IPS DF 4.7 (cell line): ENCODE measurements around the gene ADD2.

Experiments
- DNase-seq: peaks from one replicate; pipeline ENCODE4 v3.0.0-alpha.2; 2013; ENCODE audit warnings: low spot score; ENCODE audit errors: extremely low read depth

ADD2 gene

GRCh38 chr2:70703900-70704549 lies 64.0 kb downstream of the ADD2 start:
- DNase-seq, result no peak

GRCh38 chr2:70702711-70703395 lies 65.1 kb downstream of the ADD2 start:
- no peak for DNase-seq

- no peak for DNase-seq
These were observed 69.2 kb downstream of the ADD2 start for GRCh38 chr2:70698847-70699246.

- DNase-seq, result no peak
These were observed 70.2 kb downstream of the ADD2 start for GRCh38 chr2:70697603-70698383.

- DNase-seq, result no peak
These were observed 71.9 kb downstream of the ADD2 start for GRCh38 chr2:70696142-70696541.

GRCh38 chr2:70692256-70692655 lies 75.7 kb downstream of the ADD2 start:
- no peak for DNase-seq

- DNase-seq, result no peak
These were observed 76.4 kb downstream of the ADD2 start for GRCh38 chr2:70691497-70692140.

GRCh38 chr2:70690846-70691245 lies 77.2 kb downstream of the ADD2 start:
- DNase-seq, result no peak

- no peak for DNase-seq
These were observed 79.6 kb downstream of the ADD2 start for GRCh38 chr2:70688427-70688826.

- DNase-seq, result no peak
These were observed 80.6 kb downstream of the ADD2 start for GRCh38 chr2:70687461-70687795.

GRCh38 chr2:70686577-70687460 lies 81.2 kb downstream of the ADD2 start:
- DNase-seq, result peak; percentile 62

- DNase-seq, result no peak
These were observed 82.2 kb downstream of the ADD2 start for GRCh38 chr2:70685771-70686171.

GRCh38 chr2:70684846-70685622 lies 83.0 kb downstream of the ADD2 start:
- no peak for DNase-seq

- no peak for DNase-seq
These were observed 84.5 kb downstream of the ADD2 start for GRCh38 chr2:70683455-70683854.

- DNase-seq, result no peak
These were observed 87.3 kb downstream of the ADD2 start for GRCh38 chr2:70680735-70681134.

GRCh38 chr2:70679259-70679658 lies 88.7 kb downstream of the ADD2 start:
- no peak for DNase-seq

GRCh38 chr2:70678576-70679143 lies 89.3 kb downstream of the ADD2 start:
- DNase-seq, result no peak

GRCh38 chr2:70676301-70677035 lies 91.5 kb downstream of the ADD2 start:
- DNase-seq, result no peak

GRCh38 chr2:70675862-70676261 lies 92.1 kb downstream of the ADD2 start:
- DNase-seq, result no peak
